Astrocyte of the hippocampus (primary cell): ENCODE measurements around the gene ZMYM4.
A peak's percentile ranks its signal among the peaks of the same experiment; 100 is the strongest.
"Not testable (repeated sequence)": the region's sequence is repeated elsewhere in the genome, so short reads cannot be mapped to it uniquely, and the experiment has no call there.

Experiments used
- DNase-seq: peaks from one replicate; pipeline ENCODE4 v3.0.0; 2011; ENCODE audit warnings: low read depth, low spot score

Gene ZMYM4

DNA sequence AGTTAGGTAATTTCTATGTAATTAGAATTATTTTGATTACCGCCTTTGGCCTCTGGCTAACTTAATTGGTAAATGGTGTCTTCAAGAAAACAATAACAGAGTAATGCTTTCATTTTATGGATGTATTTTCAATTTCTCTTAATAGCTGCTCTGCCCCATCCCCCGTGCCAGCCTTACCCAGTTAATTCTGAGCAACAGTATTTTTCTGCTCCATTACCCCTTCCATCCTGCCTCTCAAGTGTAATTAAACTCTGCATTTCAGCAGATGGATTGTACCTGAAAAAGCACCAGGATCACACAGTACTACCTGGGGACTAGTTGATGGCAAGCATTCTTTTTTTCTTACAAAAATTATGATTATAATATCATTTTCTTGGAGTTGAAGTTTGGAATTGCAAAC is 184.5 kb downstream of the ZMYM4 start:
- DNase-seq = no peak

DNA sequence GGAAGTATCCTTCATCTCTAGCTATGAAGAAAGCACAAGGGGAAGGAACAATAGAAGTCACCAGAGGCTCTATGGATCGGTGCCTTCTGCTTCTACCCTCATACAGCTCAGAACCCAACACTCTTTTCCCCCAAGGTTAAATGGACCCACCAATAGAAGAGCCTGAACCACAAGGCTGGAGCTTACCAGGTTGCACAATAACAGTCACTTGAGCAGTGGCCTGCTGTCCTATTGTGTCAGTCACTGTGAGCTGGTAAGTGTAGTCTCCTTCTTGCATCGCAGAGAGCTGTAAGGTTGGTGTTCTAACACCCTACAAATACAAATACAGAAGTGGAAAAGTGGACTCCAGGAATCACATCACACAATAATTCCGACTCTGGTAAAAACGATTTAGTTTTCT is 185.7 kb downstream of the ZMYM4 start:
- DNase-seq = no peak

DNA sequence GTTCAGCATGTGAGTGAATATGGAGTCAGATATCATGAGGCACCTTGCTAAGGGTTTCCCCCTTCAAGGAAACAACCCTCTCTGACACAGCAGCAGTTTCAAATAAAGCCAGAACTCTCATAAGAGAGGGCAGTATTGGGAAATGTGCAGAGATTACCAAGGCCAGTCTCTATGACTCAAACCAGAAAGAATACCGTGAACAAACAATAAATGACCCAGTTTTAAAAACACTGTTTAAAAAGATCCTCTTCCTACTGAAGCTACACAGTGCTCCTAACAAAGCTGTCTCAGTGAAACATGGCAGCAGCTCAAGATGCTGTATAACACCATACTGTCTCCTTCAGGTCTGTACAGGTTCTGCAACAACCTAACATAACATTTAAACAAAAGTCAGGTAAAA is 186.1 kb downstream of the ZMYM4 start:
- DNase-seq = peak; percentile 23

DNA sequence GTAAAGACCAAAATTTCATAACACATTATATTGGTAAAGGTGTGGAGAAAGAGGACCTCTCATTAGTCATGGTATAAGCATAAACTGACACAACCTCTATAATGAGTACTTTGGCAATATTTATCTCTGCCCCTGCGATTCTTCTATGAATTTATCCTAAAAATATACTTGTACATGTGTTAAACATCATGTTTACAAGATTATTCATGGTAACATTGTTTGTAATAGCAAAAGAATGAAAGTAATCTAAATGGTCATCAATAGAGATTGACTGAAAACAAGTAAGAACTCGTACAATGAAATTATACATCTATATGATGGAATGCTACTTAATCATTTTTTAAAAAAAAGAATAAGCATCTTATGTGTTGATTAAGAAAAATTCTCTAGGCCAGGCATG is 192.3 kb downstream of the ZMYM4 start:
- no peak for DNase-seq

DNA sequence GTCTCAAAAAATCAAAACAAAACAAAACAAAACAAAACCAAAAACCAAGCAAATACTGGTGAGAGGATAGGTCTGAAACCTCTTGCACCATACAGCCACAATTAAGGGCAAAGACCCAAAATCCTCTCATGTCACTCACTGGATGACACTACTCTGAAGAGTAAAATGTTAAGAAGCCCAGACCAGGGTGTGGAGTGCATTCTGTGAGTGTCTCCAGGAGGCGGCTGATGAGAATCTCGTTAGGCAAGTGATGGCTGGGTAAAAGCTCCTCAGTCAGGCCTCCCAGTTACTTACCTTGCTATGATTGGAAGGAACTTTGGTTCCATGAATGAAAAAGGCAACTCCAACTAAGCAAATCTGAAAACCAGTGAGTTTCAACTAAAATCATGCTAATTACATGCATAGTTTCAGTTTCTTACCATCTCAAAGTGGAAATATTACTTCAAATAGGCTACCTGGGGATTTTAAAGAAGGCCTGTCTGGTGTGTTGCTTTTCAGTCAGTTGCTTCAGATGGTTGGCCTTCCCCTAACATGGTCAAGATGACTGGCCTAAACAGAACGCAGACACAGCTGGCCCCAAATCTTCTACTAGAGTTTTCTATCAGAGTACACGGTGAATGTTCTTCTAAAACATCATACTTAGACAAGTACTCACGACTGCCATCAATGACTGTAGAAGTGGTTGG is 193.6 kb downstream of the ZMYM4 start:
- no peak for DNase-seq

DNA sequence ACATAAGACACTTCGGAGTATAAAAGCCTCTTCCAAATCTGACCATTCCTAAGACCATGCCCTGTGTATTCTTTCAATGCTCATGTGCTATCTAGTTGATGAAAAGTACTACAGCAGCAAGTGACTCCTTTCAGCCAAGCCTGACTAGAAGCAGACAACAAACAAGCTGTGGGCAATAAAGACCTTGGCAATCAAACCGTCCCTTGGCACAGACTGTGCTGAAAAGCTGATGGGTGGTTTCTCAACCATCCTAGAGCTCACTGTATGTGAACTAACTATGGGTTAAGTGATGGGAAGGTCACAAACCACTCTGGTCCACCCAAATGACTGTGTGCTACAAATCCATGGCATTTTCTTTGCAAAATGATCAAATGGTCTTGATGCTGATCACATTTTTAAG is 194.7 kb downstream of the ZMYM4 start:
- DNase-seq = no peak

DNA sequence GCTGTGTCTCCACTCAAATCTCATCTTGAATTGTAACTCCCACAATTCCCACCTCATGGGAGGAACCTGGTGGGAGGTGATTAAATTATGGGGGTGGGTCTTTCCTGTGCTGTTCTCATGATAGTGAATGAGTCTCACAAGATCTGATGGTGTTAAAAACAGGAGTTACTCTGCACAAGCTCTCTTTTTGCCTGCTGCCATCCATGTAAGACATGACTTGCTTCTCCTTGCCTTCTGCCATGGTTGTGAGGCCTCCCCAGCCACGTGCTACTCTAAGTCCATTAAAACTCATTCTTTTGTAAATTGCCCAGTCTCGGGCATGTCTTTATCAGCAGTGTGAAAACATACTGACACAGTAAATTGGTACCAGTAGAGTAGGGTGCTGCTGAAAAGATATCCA is 195.2 kb downstream of the ZMYM4 start:
- not testable (repeated sequence) for DNase-seq

DNA sequence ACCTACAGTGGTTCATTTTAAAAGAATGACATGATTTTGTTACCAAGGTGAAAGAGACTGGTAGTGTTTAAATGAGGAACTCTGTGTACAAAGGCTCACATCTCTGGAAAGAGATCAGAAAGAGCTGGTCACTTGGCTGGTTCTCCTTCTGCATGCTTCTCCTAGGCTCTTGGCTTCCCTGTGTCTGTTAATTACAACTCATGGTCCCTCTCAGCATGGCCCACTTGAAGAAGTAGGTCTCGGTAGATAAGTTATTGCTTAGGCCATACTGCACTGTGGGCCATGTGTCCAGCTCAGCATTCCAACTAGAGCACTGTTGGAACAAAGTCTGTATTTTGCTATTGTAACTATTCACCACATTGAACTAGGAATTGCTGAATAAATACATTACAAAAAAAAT is 197.6 kb downstream of the ZMYM4 start:
- no peak for DNase-seq

DNA sequence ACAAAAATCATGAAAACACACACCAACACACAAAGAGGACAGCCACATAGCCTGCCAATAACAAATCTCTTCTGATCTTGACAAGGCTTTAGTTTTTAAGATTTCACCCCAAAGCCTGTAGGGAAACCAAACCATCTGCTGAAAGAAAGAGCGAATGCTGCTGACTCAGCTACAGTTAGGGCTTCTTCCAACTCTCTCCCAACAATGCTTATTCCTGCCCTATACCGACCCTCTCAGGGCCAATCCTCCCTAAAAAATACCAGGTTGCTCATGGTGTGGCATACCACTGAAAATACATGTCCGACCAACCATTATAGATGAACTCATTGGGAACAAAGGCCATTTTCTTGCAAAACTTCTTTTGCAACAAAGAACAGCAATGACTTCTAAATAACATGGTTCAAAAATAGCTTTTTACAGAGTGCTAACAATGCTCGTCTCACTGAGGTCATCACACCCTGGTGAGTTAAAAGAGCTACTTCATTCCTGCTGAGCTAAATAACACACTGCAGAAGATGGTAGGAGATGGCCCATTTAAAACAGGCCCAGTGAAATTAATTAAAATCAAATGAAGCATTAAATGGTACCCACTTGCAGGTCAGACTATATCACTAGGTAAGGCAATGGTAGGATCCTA is 202.6 kb downstream of the ZMYM4 start:
- DNase-seq = no peak
